H1 (cell line): ENCODE results near the gene CFHR1. TPM values are rescaled to one million over a fixed set of nuclear protein-coding genes. Genes with fewer than 3 reads are reported as not detected.
"Not testable (repeated sequence)": the region's sequence is repeated elsewhere in the genome, so short reads cannot be mapped to it uniquely, and the experiment has no call there.

ENCODE experiments used
- CTCF ChIA-PET: fragments of 300-600 bp; sonication (Branson Sonifier 250); formaldehyde crosslinking; loops from one replicate; lab custom pipeline; 2021; ENCODE audit not compliant: partially characterized antibody; lab: Charles Lee
- POLR2A ChIA-PET: fragments of 300-600 bp; sonication (Branson Sonifier 250); formaldehyde crosslinking; loops from one replicate; lab custom pipeline; 2021; ENCODE audit warnings: inconsistent platforms; ENCODE audit not compliant: partially characterized antibody; lab: Charles Lee
- DNase-seq, 2 experiments: peaks; one replicate each; pipeline versions ENCODE4 v3.0.0 to v3.0.0-alpha.2; 2010 to 2022; ENCODE audit warnings: low spot score in 2 of 2, low read depth in 1 of 2, mixed read lengths in 1 of 2
- FAIRE-seq: peaks from 2 replicates; lab custom pipeline; 2011; peaks lifted over from hg19 to GRCh38; lab: Jason Lieb, UNC
- H2AFZ ChIP-seq: 2 replicates; pipeline ENCODE4 v1.8.1; 2012; ENCODE audit warnings: low read length, inconsistent platforms
- H2AK5ac ChIP-seq: 2 replicates; pipeline ENCODE4 v1.6.1; 2013; ENCODE audit warnings: low read depth, low read length
- H2BK120ac ChIP-seq: replicated peaks from 2 replicates; pipeline ENCODE3; 2013; ENCODE audit warnings: low read depth, low read length, inconsistent platforms
- H2BK12ac ChIP-seq: 2 replicates; pipeline ENCODE4 v1.6.1; 2013; ENCODE audit warnings: low read depth, low read length
- H2BK15ac ChIP-seq: 2 replicates; pipeline ENCODE4 v1.6.1; 2013; ENCODE audit warnings: low read length
- H2BK20ac ChIP-seq: 2 replicates; pipeline ENCODE4 v1.6.1; 2013; ENCODE audit warnings: low read length
- H2BK5ac ChIP-seq: 2 replicates; pipeline ENCODE4 v1.6.1; 2013; ENCODE audit warnings: low read depth, low read length
- H3K14ac ChIP-seq: 2 replicates; pipeline ENCODE4 v1.6.1; 2013; ENCODE audit warnings: inconsistent platforms; ENCODE audit not compliant: insufficient read length
- H3K18ac ChIP-seq: 2 replicates; pipeline ENCODE4 v1.6.1; 2013; ENCODE audit warnings: low read length; ENCODE audit errors: extremely low read depth
- H3K23ac ChIP-seq: 2 replicates; pipeline ENCODE4 v1.6.1; 2013; ENCODE audit warnings: inconsistent platforms; ENCODE audit not compliant: insufficient read length
- H3K23me2 ChIP-seq: 2 replicates; pipeline ENCODE4 v1.6.1; 2013; ENCODE audit warnings: low read depth, low read length
- H3K27ac ChIP-seq: 2 replicates; pipeline ENCODE4 v1.6.1; 2011; ENCODE audit warnings: low read depth, low read length, inconsistent platforms
- H3K27me3 ChIP-seq, 4 experiments: replicated peaks in 1 of 4; 1 replicate in 1 of 4; 2 replicates in 3 of 4; pipeline versions ENCODE4 v1.6.1 to v1.8.1; 2011 to 2013; ENCODE audit warnings: low read length in 3 of 4, mild to moderate bottlenecking in 3 of 4, inconsistent platforms in 2 of 4, mixed read lengths in 2 of 4, moderate library complexity in 1 of 4; ENCODE audit not compliant: control insufficient read depth in 3 of 4, insufficient read depth in 3 of 4; ENCODE audit errors: extremely low read depth in 1 of 4
- H3K36me3 ChIP-seq, 4 experiments: 2 replicates each; pipeline versions ENCODE4 v1.6.1 to v1.8.1; 2011 to 2013; ENCODE audit warnings: mild to moderate bottlenecking in 4 of 4, low read length in 3 of 4, moderate library complexity in 2 of 4, control low read depth in 1 of 4, inconsistent platforms in 1 of 4; ENCODE audit not compliant: insufficient read depth in 4 of 4, control insufficient read depth in 2 of 4
- H3K4ac ChIP-seq: replicated peaks from 2 replicates; pipeline ENCODE3; 2013; ENCODE audit warnings: low read length, low read depth, mixed read lengths, inconsistent platforms; ENCODE audit not compliant: insufficient read length
- H3K4me1 ChIP-seq, 4 experiments: replicated peaks in 1 of 4; 1 replicate in 1 of 4; 2 replicates in 3 of 4; pipeline versions ENCODE4 v1.6.1 to v1.8.1; 2011 to 2013; ENCODE audit warnings: low read length in 3 of 4, inconsistent platforms in 2 of 4, mixed read lengths in 1 of 4; ENCODE audit not compliant: insufficient read depth in 4 of 4, control insufficient read depth in 3 of 4
- H3K4me2 ChIP-seq, 2 experiments: 2 replicates each; pipeline versions ENCODE4 v1.6.1 to v1.8.1; 2011 to 2013; ENCODE audit warnings: low read depth in 2 of 2, low read length in 2 of 2, control low read depth in 1 of 2, inconsistent platforms in 1 of 2, mild to moderate bottlenecking in 1 of 2; ENCODE audit not compliant: insufficient read depth in 1 of 2
- H3K4me3 ChIP-seq, 4 experiments: fragments of 200-600, 300-600 bp in 1 of 4; sonication (generic), shearing (Covaris generic), sonication (Bioruptor Twin) in 1 of 4; 2 replicates each; pipeline versions ENCODE4 v1.5.1 to v1.8.1; 2011 to 2016; ENCODE audit warnings: low read length in 4 of 4, low read depth in 3 of 4, control low read depth in 2 of 4, inconsistent platforms in 2 of 4, mild to moderate bottlenecking in 2 of 4, mixed read lengths in 1 of 4, moderate library complexity in 1 of 4; ENCODE audit not compliant: insufficient read depth in 2 of 4; ENCODE audit errors: extremely low read depth in 1 of 4
- H3K56ac ChIP-seq: replicated peaks from 2 replicates; pipeline ENCODE3; 2013; ENCODE audit warnings: low read depth, mild to moderate bottlenecking, mixed read lengths, low read length, inconsistent platforms; ENCODE audit not compliant: insufficient read length
- H3K79me1 ChIP-seq: 2 replicates; pipeline ENCODE4 v1.6.1; 2013; ENCODE audit warnings: low read depth, low read length, control low read depth
- H3K79me2 ChIP-seq, 2 experiments: 2 replicates each; pipeline versions ENCODE4 v1.6.1 to v1.8.1; 2012 to 2013; ENCODE audit warnings: low read length in 2 of 2, mild to moderate bottlenecking in 2 of 2, inconsistent platforms in 1 of 2; ENCODE audit not compliant: insufficient read depth in 2 of 2, control insufficient read depth in 1 of 2
- H3K9ac ChIP-seq, 4 experiments: replicated peaks in 1 of 4; 1 replicate in 1 of 4; 2 replicates in 3 of 4; pipeline versions ENCODE4 v1.6.1 to v1.8.1; 2011 to 2013; ENCODE audit warnings: low read depth in 3 of 4, low read length in 3 of 4, control low read depth in 2 of 4, mild to moderate bottlenecking in 2 of 4, moderate library complexity in 2 of 4, inconsistent platforms in 1 of 4; ENCODE audit errors: extremely low read depth in 1 of 4
- H3K9me3 ChIP-seq, 2 experiments: 2 replicates each; pipeline versions ENCODE4 v1.6.1 to v1.8.1; 2012 to 2013; ENCODE audit warnings: mild to moderate bottlenecking in 2 of 2, moderate library complexity in 2 of 2, control low read depth in 1 of 2, inconsistent platforms in 1 of 2, low read depth in 1 of 2, low read length in 1 of 2, mixed read lengths in 1 of 2; ENCODE audit not compliant: insufficient read depth in 2 of 2
- H4K20me1 ChIP-seq, 2 experiments: replicated peaks in 1 of 2; 2 replicates each; pipeline versions ENCODE3 to v1.8.1; 2011 to 2013; ENCODE audit warnings: inconsistent platforms in 2 of 2, low read length in 2 of 2, mild to moderate bottlenecking in 1 of 2; ENCODE audit not compliant: insufficient read depth in 2 of 2, control insufficient read depth in 1 of 2
- H4K5ac ChIP-seq: 2 replicates; pipeline ENCODE4 v1.6.1; 2013; ENCODE audit warnings: low read length, low read depth, mixed read lengths, inconsistent platforms; ENCODE audit not compliant: insufficient read length
- H4K8ac ChIP-seq: 2 replicates; pipeline ENCODE4 v1.8.0; 2013; ENCODE audit warnings: mild to moderate bottlenecking, moderate library complexity, low read length, inconsistent platforms; ENCODE audit not compliant: insufficient read depth; ENCODE audit errors: extremely low read depth
- H4K91ac ChIP-seq: replicated peaks from 2 replicates; pipeline ENCODE3; 2013; ENCODE audit warnings: low read length, mixed read lengths, inconsistent platforms; ENCODE audit not compliant: insufficient read length
- RAD21 ChIP-seq, 2 experiments: IDR thresholded peaks in 1 of 2; conservative IDR thresholded peaks in 1 of 2; 2 replicates each; pipeline ENCODE4 v1.6.1; 2011; ENCODE audit warnings: low read depth in 2 of 2, low read length in 2 of 2, improper control_type of control experiment in 1 of 2, inconsistent platforms in 1 of 2, mild to moderate bottlenecking in 1 of 2, moderate library complexity in 1 of 2
- WGBS, 2 experiments: shearing (Covaris generic) in 1 of 2; methylation state at CpG; one replicate each; pipeline versions ENCODE4 v1.1.6 to v1.1.7; 2013 to 2015; ENCODE audit warnings: low lambda C conversion rate in 2 of 2, mixed read lengths in 2 of 2, inconsistent platforms in 1 of 2, low coverage in 1 of 2, missing lambda C conversion rate in 1 of 2; ENCODE audit not compliant: insufficient replicate concordance in 2 of 2, insufficient coverage in 1 of 2, insufficient read length in 1 of 2; ENCODE audit errors: extremely low coverage in 1 of 2, missing lambda C conversion rate in 1 of 2; 5-methylcytosine and 5-hydroxymethylcytosine counted together
- polyA plus RNA-seq, 7 experiments: library from polyadenylated mRNA; depleted of rRNA in 3 of 7; stranded (reverse) in 5 of 7; unstranded in 2 of 7; fragments of >200 nt in 5 of 7; fragments of 200-250 nt in 2 of 7; gene quantifications; 1 replicate in 5 of 7; 2 replicates in 1 of 7; 4 replicates in 1 of 7; pipeline versions ENCODE4 v1.2.1 to v1.2.3, GENCODE V29; 2011 to 2013; ENCODE audit warnings: missing spikeins in 2 of 7, mixed read lengths in 2 of 7
- total RNA-seq: library from RNA; stranded (reverse); fragmentation: NEBNext Ultra II Directional; extraction: Animal tissue kit (Norgen Biotek cat#: 25700); gene quantifications from 2 replicates; pipeline ENCODE4 v1.2.1, GENCODE V29; 2021

Gene CFHR1
- total and polyA plus RNA-seq, 2 of the 8 experiments (the other 6 are each of a cell fraction or from before 2014, with no cell fraction given): not detected

GRCh38 chr1:196827860-196828259 is 8.3 kb downstream of the CFHR1 start:
- H3K27ac ChIP-seq, H3K9me3 ChIP-seq, H3K56ac ChIP-seq, H3K79me2 ChIP-seq, FAIRE-seq, H3K4me1 ChIP-seq, DNase-seq, H4K8ac ChIP-seq, H2AFZ ChIP-seq, H3K27me3 ChIP-seq, H2BK5ac ChIP-seq, H2AK5ac ChIP-seq, H3K23ac ChIP-seq, H3K18ac ChIP-seq, H4K5ac ChIP-seq, H3K4ac ChIP-seq, H3K79me1 ChIP-seq, H3K9ac ChIP-seq, POLR2A ChIA-PET, H4K20me1 ChIP-seq, H2BK120ac ChIP-seq, H3K23me2 ChIP-seq, H2BK15ac ChIP-seq, H3K14ac ChIP-seq, H3K36me3 ChIP-seq, H2BK12ac ChIP-seq, H3K4me3 ChIP-seq, H4K91ac ChIP-seq, H3K4me2 ChIP-seq, H2BK20ac ChIP-seq: not testable (repeated sequence)
- WGBS, 2 experiments: 38% methylated on average over 4 of the region's 4 CpGs; no CpG with 5 or more reads in 1 of the 2 experiments
- TF ChIP-seq RAD21 (IDR thresholded peaks at IDR 0.05 in 1 of 2, conservative IDR thresholded peaks at IDR 0.05 in 1 of 2; ENCODE audit: low read depth in 2 of 2, low read length in 2 of 2): peak in 1 of 2 experiments; percentile 26; a peak in 3 of 4 replicates
- CTCF ChIA-PET: interaction anchor here (0.6 kb wide), 1 partner anchor 237 kb away, joined by 4 read pairs; no protein-coding TSS in a partner anchor
